ENCODE measurements around the gene MIDN. TPM values are rescaled to one million over a fixed set of nuclear protein-coding genes. Genes with fewer than 3 reads are reported as not detected.

The MIDN gene
- total RNA-seq, 4 donors from 2014 or later: 12.4 to 65.0 (median 40.4) TPM

- intact Hi-C loops (cut with DNase I): no loop called here
- peaks cover 0 to 7% (median 0%) of the 10 kb centered on the region in 4 donors for H3K27me3 ChIP-seq
- H3K9me3 ChIP-seq: no peaks in the 10 kb centered on the region
- WGBS, 2 donors: 55 to 61% methylated on average over 5 to 8 of the region's 15 CpGs
- H3K27ac ChIP-seq: peak overlapping the region; percentile 46 to 66 (median 54)
- peaks cover 23 to 60% (median 29%) of the 10 kb centered on the region in 3 donors for H3K4me1 ChIP-seq
- peaks cover 12 to 19% (median 12%) of the 10 kb centered on the region in 3 donors for H3K36me3 ChIP-seq
- DNase-seq: no peak
- TF ChIP-seq POLR2A (IDR thresholded peaks at IDR 0.05) (no peak), CTCF (IDR thresholded peaks at IDR 0.05) (no peak)
- H3K4me3 ChIP-seq: no peak overlapping the region
Measured at GRCh38 chr19:1231729-1232637, 16.4 kb upstream of the MIDN start.

GRCh38 chr19:1232652-1233072, 15.7 kb upstream of the MIDN start:
- Histone ChIP-seq H3K4me3 (no peak overlapping the region), H3K36me3 (peaks cover 5 to 12% (median 6%) of the 10 kb centered on the region in 3 donors), H3K27me3 (peaks cover 0 to 13% (median 0%) of the 10 kb centered on the region in 4 donors), H3K27ac (peak overlapping the region; percentile 46 to 66 (median 54)), H3K9me3 (no peaks in the 10 kb centered on the region), H3K4me1 (peaks cover 27 to 66% (median 36%) of the 10 kb centered on the region in 3 donors)
- no peak for DNase-seq
- TF ChIP-seq CTCF (IDR thresholded peaks at IDR 0.05): no peak
- no peak for TF ChIP-seq POLR2A (IDR thresholded peaks at IDR 0.05)
- WGBS, 2 donors: no CpG with 5 or more reads among the region's 15 CpGs
- intact Hi-C loops (cut with DNase I): no loop called here

- peaks cover 0 to 13% (median 0%) of the 10 kb centered on the region in 4 donors for H3K27me3 ChIP-seq
- peaks cover 29 to 70% (median 41%) of the 10 kb centered on the region in 3 donors for H3K4me1 ChIP-seq
- no peak for DNase-seq
- intact Hi-C loops (cut with DNase I): no loop called here
- H3K36me3 ChIP-seq: peaks cover 0 to 7% (median under 1%) of the 10 kb centered on the region in 3 donors
- TF ChIP-seq CTCF (IDR thresholded peaks at IDR 0.05): no peak
- TF ChIP-seq POLR2A (IDR thresholded peaks at IDR 0.05): no peak
- WGBS, 2 donors: 20 to 50% methylated on average over 1 to 2 of the region's 24 CpGs
- peak overlapping the region in 3 of 4 donors; percentile 25 to 66 (median 61) for H3K27ac ChIP-seq
- H3K4me3 ChIP-seq: no peak overlapping the region
- no peaks in the 10 kb centered on the region for H3K9me3 ChIP-seq
Measured at GRCh38 chr19:1233115-1233667, 15.2 kb upstream of the MIDN start.

- Histone ChIP-seq H3K4me1 (peaks cover 31 to 79% (median 47%) of the 10 kb centered on the region in 3 donors), H3K9me3 (no peaks in the 10 kb centered on the region), H3K27ac (no peak overlapping the region), H3K27me3 (peaks cover 0 to 13% (median 0%) of the 10 kb centered on the region in 4 donors), H3K4me3 (no peak overlapping the region), H3K36me3 (no peaks in the 10 kb centered on the region)
- TF ChIP-seq CTCF (IDR thresholded peaks at IDR 0.05) (no peak), POLR2A (IDR thresholded peaks at IDR 0.05) (no peak)
- 90 to 91% methylated on average over 4 to 9 of the region's 45 CpGs for WGBS, 2 donors
- no peak for DNase-seq
- intact Hi-C loops (cut with DNase I): no loop called here
Measured at GRCh38 chr19:1234051-1234954, 14.1 kb upstream of the MIDN start.
